Adipocyte (in vitro differentiated cells): ENCODE measurements around the gene LRIG3.

Source experiments
- DNase-seq: peaks from one replicate; pipeline ENCODE4 v3.0.0-alpha.2; 2015; ENCODE audit warnings: low read depth
- H3K27me3 ChIP-seq: replicated peaks from 2 replicates; pipeline ENCODE4 v1.7.0; 2013; ENCODE audit warnings: mild to moderate bottlenecking, low read length, moderate library complexity; ENCODE audit not compliant: control insufficient read depth, insufficient read depth
- H3K36me3 ChIP-seq: 2 replicates; pipeline ENCODE4 v1.7.0; 2013; ENCODE audit warnings: low read length, mild to moderate bottlenecking, moderate library complexity; ENCODE audit not compliant: control insufficient read depth, insufficient read depth, severe bottlenecking
- H3K4me1 ChIP-seq: 2 replicates; pipeline ENCODE4 v1.7.0; 2013; ENCODE audit warnings: mild to moderate bottlenecking, low read length, moderate library complexity; ENCODE audit not compliant: control insufficient read depth, insufficient read depth
- H3K4me3 ChIP-seq: 2 replicates; pipeline ENCODE4 v1.7.0; 2013; ENCODE audit warnings: mild to moderate bottlenecking, low read length, moderate library complexity
- H3K9ac ChIP-seq: 2 replicates; pipeline ENCODE4 v1.7.0; 2013; ENCODE audit warnings: mild to moderate bottlenecking, low read length, moderate library complexity
- H3K9me3 ChIP-seq: 2 replicates; pipeline ENCODE4 v1.7.0; 2013; ENCODE audit warnings: mild to moderate bottlenecking, low read length, moderate library complexity; ENCODE audit not compliant: control insufficient read depth

Gene LRIG3

GRCh38 chr12:58897969-58898368 is 22.3 kb downstream of the LRIG3 start:
- Histone ChIP-seq H3K36me3 (peaks cover 37% of the 10 kb centered on the region), H3K4me3 (no peak overlapping the region)

GRCh38 chr12:58896278-58896677 is 24.0 kb downstream of the LRIG3 start:
- Histone ChIP-seq H3K9ac (no peak overlapping the region), H3K36me3 (peaks cover 36% of the 10 kb centered on the region), H3K9me3 (no peaks in the 10 kb centered on the region), H3K4me3 (no peak overlapping the region), H3K4me1 (peaks cover 7% of the 10 kb centered on the region), H3K27me3 (no peaks in the 10 kb centered on the region)
- no peak for DNase-seq

More at GRCh38 chr12:58897969-58898368, 22.3 kb downstream of the LRIG3 start:
- Histone ChIP-seq H3K9me3 (no peaks in the 10 kb centered on the region), H3K27me3 (no peaks in the 10 kb centered on the region), H3K9ac (no peak overlapping the region), H3K4me1 (peaks cover 7% of the 10 kb centered on the region)
- no peak for DNase-seq

GRCh38 chr12:58895053-58895452 is 25.3 kb downstream of the LRIG3 start:
- Histone ChIP-seq H3K27me3 (no peaks in the 10 kb centered on the region), H3K4me1 (peaks cover 7% of the 10 kb centered on the region), H3K36me3 (peaks cover 34% of the 10 kb centered on the region), H3K9ac (no peak overlapping the region), H3K4me3 (no peak overlapping the region), H3K9me3 (no peaks in the 10 kb centered on the region)
- no peak for DNase-seq

- peaks cover 7% of the 10 kb centered on the region for H3K4me1 ChIP-seq
- H3K4me3 ChIP-seq, result no peak overlapping the region
- no peaks in the 10 kb centered on the region for H3K9me3 ChIP-seq
- H3K9ac ChIP-seq, result no peak overlapping the region
- no peak for DNase-seq
- H3K27me3 ChIP-seq, result no peaks in the 10 kb centered on the region
- peaks cover 39% of the 10 kb centered on the region for H3K36me3 ChIP-seq
Measured at GRCh38 chr12:58894040-58894439, 26.3 kb downstream of the LRIG3 start.

- no peak overlapping the region for H3K9ac ChIP-seq
- no peaks in the 10 kb centered on the region for H3K27me3 ChIP-seq
- H3K4me1 ChIP-seq, result peaks cover 7% of the 10 kb centered on the region
- peaks cover 42% of the 10 kb centered on the region for H3K36me3 ChIP-seq
- H3K4me3 ChIP-seq, result no peak overlapping the region
- H3K9me3 ChIP-seq, result no peaks in the 10 kb centered on the region
- peak; percentile 45 for DNase-seq
Measured at GRCh38 chr12:58893495-58893894, 26.8 kb downstream of the LRIG3 start.

- H3K9me3 ChIP-seq, result no peaks in the 10 kb centered on the region
- no peak overlapping the region for H3K4me3 ChIP-seq
- no peak for DNase-seq
- peaks cover 30% of the 10 kb centered on the region for H3K4me1 ChIP-seq
- peaks cover 62% of the 10 kb centered on the region for H3K36me3 ChIP-seq
- H3K27me3 ChIP-seq, result no peaks in the 10 kb centered on the region
- H3K9ac ChIP-seq, result no peak overlapping the region
Measured at GRCh38 chr12:58889557-58889956, 30.7 kb downstream of the LRIG3 start.

- peak; percentile 71 for DNase-seq
- peaks cover 73% of the 10 kb centered on the region for H3K36me3 ChIP-seq
Measured at GRCh38 chr12:58888131-58888783, 32.0 kb downstream of the LRIG3 start.

GRCh38 chr12:58887068-58887467 is 33.2 kb downstream of the LRIG3 start:
- Histone ChIP-seq H3K4me3 (no peak overlapping the region), H3K27me3 (no peaks in the 10 kb centered on the region), H3K9ac (no peak overlapping the region), H3K4me1 (peaks cover 37% of the 10 kb centered on the region), H3K36me3 (peaks cover 83% of the 10 kb centered on the region), H3K9me3 (no peaks in the 10 kb centered on the region)
- DNase-seq, result peak; percentile 15

More at GRCh38 chr12:58888131-58888783, 32.0 kb downstream of the LRIG3 start:
- H3K4me3 ChIP-seq, result no peak overlapping the region
- H3K9ac ChIP-seq, result no peak overlapping the region
- H3K4me1 ChIP-seq, result peaks cover 31% of the 10 kb centered on the region
- no peaks in the 10 kb centered on the region for H3K9me3 ChIP-seq
- H3K27me3 ChIP-seq, result no peaks in the 10 kb centered on the region

- H3K9ac ChIP-seq, result no peak overlapping the region
- H3K4me1 ChIP-seq, result peaks cover 42% of the 10 kb centered on the region
- H3K27me3 ChIP-seq, result no peaks in the 10 kb centered on the region
- H3K4me3 ChIP-seq, result no peak overlapping the region
- DNase-seq, result no peak
- no peaks in the 10 kb centered on the region for H3K9me3 ChIP-seq
- H3K36me3 ChIP-seq, result peaks cover 89% of the 10 kb centered on the region
Measured at GRCh38 chr12:58886474-58886873, 33.8 kb downstream of the LRIG3 start.

GRCh38 chr12:58884916-58885315 is 35.4 kb downstream of the LRIG3 start:
- Histone ChIP-seq H3K36me3 (peaks cover 96% of the 10 kb centered on the region), H3K27me3 (no peaks in the 10 kb centered on the region), H3K9me3 (no peaks in the 10 kb centered on the region), H3K4me1 (peaks cover 51% of the 10 kb centered on the region), H3K9ac (no peak overlapping the region), H3K4me3 (no peak overlapping the region)
- DNase-seq, result no peak

- Histone ChIP-seq H3K36me3 (peaks cover 96% of the 10 kb centered on the region), H3K9ac (peak overlapping the region; percentile 13), H3K4me3 (no peak overlapping the region), H3K9me3 (no peaks in the 10 kb centered on the region), H3K27me3 (no peaks in the 10 kb centered on the region), H3K4me1 (peaks cover 51% of the 10 kb centered on the region)
- no peak for DNase-seq
Measured at GRCh38 chr12:58883576-58884334, 36.5 kb downstream of the LRIG3 start.
